Measurements from ENCODE around the gene GUCA1A.

The GUCA1A gene

GRCh38 chr6:42171813-42172581, 1.2 kb upstream of the GUCA1A start:
- TF ChIP-seq POLR2AphosphoS5 (IDR thresholded peaks at IDR 0.05; ENCODE audit: low read depth, low read length): no peak
- no peak for TF ChIP-seq TAF1 (IDR thresholded peaks at IDR 0.05; ENCODE audit: borderline replicate concordance, insufficient read depth, low read length)
- no peak for TF ChIP-seq SIN3A (IDR thresholded peaks at IDR 0.05; ENCODE audit: borderline replicate concordance, insufficient read depth, low read length)
- no peak for TF ChIP-seq REST (IDR thresholded peaks at IDR 0.05; ENCODE audit: insufficient read depth in 1 of 2, low read depth in 2 of 2, low read length in 2 of 2)
- no peak for TF ChIP-seq FOXP2 (optimal IDR thresholded peaks at IDR 0.05; ENCODE audit: borderline replicate concordance, extremely low read depth, extremely low read length, insufficient read depth)

GRCh38 chr6:42175860-42176259, 2.7 kb downstream of the GUCA1A start:
- TF ChIP-seq SIN3A (IDR thresholded peaks at IDR 0.05; ENCODE audit: borderline replicate concordance, insufficient read depth, low read length) (no peak), REST (IDR thresholded peaks at IDR 0.05; ENCODE audit: insufficient read depth in 1 of 2, low read depth in 2 of 2, low read length in 2 of 2) (no peak), POLR2AphosphoS5 (IDR thresholded peaks at IDR 0.05; ENCODE audit: low read depth, low read length) (no peak), FOXP2 (optimal IDR thresholded peaks at IDR 0.05; ENCODE audit: borderline replicate concordance, extremely low read depth, extremely low read length, insufficient read depth) (no peak), TAF1 (IDR thresholded peaks at IDR 0.05; ENCODE audit: borderline replicate concordance, insufficient read depth, low read length) (no peak)

- TF ChIP-seq POLR2AphosphoS5 (IDR thresholded peaks at IDR 0.05; ENCODE audit: low read depth, low read length) (no peak), SIN3A (IDR thresholded peaks at IDR 0.05; ENCODE audit: borderline replicate concordance, insufficient read depth, low read length) (no peak), TAF1 (IDR thresholded peaks at IDR 0.05; ENCODE audit: borderline replicate concordance, insufficient read depth, low read length) (no peak), FOXP2 (optimal IDR thresholded peaks at IDR 0.05; ENCODE audit: borderline replicate concordance, extremely low read depth, extremely low read length, insufficient read depth) (no peak), REST (IDR thresholded peaks at IDR 0.05; ENCODE audit: insufficient read depth in 1 of 2, low read depth in 2 of 2, low read length in 2 of 2) (no peak)
These were observed 3.8 kb downstream of the GUCA1A start for GRCh38 chr6:42176981-42177380.

- TF ChIP-seq FOXP2 (optimal IDR thresholded peaks at IDR 0.05; ENCODE audit: borderline replicate concordance, extremely low read depth, extremely low read length, insufficient read depth) (no peak), SIN3A (IDR thresholded peaks at IDR 0.05; ENCODE audit: borderline replicate concordance, insufficient read depth, low read length) (no peak), POLR2AphosphoS5 (IDR thresholded peaks at IDR 0.05; ENCODE audit: low read depth, low read length) (no peak), TAF1 (IDR thresholded peaks at IDR 0.05; ENCODE audit: borderline replicate concordance, insufficient read depth, low read length) (no peak), REST (IDR thresholded peaks at IDR 0.05; ENCODE audit: insufficient read depth in 1 of 2, low read depth in 2 of 2, low read length in 2 of 2) (no peak)
These were observed 4.6 kb downstream of the GUCA1A start for GRCh38 chr6:42177514-42178364.

All from PFSK-1 (cell line).